ENCODE measurements around the gene TPSD1.
"Not testable (repeated sequence)": the region's sequence is repeated elsewhere in the genome, so short reads cannot be mapped to it uniquely, and the experiment has no call there.

The TPSD1 gene

GRCh38 chr16:1229476-1229875 is 26.4 kb upstream of the TPSD1 start:
- H3K4me3 ChIP-seq (ENCODE audit: insufficient read depth, low read depth, low read length, poor library complexity, severe bottlenecking); H3K27me3 ChIP-seq (replicated peaks; ENCODE audit: control insufficient read depth, insufficient read depth, low read length, poor library complexity, severe bottlenecking); H3K27ac ChIP-seq (ENCODE audit: insufficient read depth, low read length, poor library complexity, severe bottlenecking); H3K4me1 ChIP-seq (ENCODE audit: control insufficient read depth, insufficient read depth, low read length, poor library complexity, severe bottlenecking); H3K36me3 ChIP-seq (ENCODE audit: control insufficient read depth, insufficient read depth, low read length); DNase-seq; H3K9me3 ChIP-seq (ENCODE audit: control insufficient read depth, low read length): not testable (repeated sequence)

DNA sequence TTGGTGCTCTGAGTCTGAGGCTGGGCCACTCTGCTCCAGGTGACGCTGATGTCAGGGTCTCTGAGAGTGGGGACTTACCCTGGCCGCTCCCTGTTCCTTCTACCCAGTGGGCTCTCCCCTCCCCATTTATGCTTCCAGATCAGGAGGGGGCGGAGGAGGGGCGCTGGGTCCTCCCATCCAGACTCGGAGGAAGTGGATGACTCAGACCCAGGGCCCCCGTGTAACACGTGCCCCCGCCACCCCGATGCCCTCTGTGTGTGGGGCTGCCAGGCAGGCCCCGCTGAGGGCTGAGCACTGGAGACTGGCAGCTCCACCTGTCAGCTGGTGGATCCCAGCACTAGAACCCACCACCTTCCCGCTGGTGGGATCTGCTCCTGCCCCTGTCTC is 25.8 kb upstream of the TPSD1 start, which contains the start of gene TPSB2:
Gene TPSB2, minus strand, starts transcription at position 101 of the 387 bp plus-strand sequence. CDS start 233 bp downstream, outside the sequence.
- not testable (repeated sequence) for H3K27me3 ChIP-seq (replicated peaks; ENCODE audit: control insufficient read depth, insufficient read depth, low read length, poor library complexity, severe bottlenecking); H3K27ac ChIP-seq (ENCODE audit: insufficient read depth, low read length, poor library complexity, severe bottlenecking); H3K36me3 ChIP-seq (ENCODE audit: control insufficient read depth, insufficient read depth, low read length); DNase-seq; H3K4me1 ChIP-seq (ENCODE audit: control insufficient read depth, insufficient read depth, low read length, poor library complexity, severe bottlenecking); H3K4me3 ChIP-seq (ENCODE audit: insufficient read depth, low read depth, low read length, poor library complexity, severe bottlenecking); H3K9me3 ChIP-seq (ENCODE audit: control insufficient read depth, low read length)

DNA sequence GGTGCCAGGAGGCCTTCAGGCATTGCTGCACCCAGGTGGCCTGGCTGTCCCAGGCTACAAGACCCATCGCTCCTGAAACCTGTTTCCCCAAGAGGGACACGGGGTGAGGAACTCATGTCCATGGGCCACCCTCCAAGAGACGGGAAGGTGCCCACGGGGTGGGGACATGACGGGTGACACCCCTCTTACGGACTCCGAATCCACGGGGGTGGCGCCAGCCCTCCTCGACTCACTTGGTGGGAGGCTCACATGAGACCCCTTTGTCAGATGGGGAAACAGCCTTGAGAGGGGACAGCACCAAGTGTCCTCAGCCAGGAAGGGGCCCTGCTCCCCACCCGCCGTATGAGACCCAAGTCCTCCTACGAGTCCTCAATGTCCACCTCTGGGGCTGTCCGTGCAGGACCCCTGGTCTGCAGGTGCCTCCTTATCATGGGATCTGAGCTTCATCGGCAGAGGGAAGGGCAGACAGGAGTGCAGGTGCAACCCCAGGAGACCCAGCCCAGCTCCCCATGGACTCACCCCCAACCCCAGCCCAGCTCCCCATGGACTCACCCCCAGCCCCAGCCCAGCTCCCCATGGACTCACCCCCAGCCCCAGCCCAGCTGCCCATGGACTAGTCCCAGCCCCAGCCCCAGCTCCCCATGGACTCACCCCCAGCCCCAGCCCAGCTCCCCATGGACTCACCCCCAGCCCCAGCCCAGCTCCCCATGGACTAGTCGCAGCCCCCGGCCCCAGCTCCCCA is 25.2 kb upstream of the TPSD1 start:
- not testable (repeated sequence) for H3K36me3 ChIP-seq (ENCODE audit: control insufficient read depth, insufficient read depth, low read length); H3K27me3 ChIP-seq (replicated peaks; ENCODE audit: control insufficient read depth, insufficient read depth, low read length, poor library complexity, severe bottlenecking); H3K27ac ChIP-seq (ENCODE audit: insufficient read depth, low read length, poor library complexity, severe bottlenecking); H3K4me3 ChIP-seq (ENCODE audit: insufficient read depth, low read depth, low read length, poor library complexity, severe bottlenecking); H3K9me3 ChIP-seq (ENCODE audit: control insufficient read depth, low read length); H3K4me1 ChIP-seq (ENCODE audit: control insufficient read depth, insufficient read depth, low read length, poor library complexity, severe bottlenecking); DNase-seq

- not testable (repeated sequence) for H3K27me3 ChIP-seq (replicated peaks; ENCODE audit: control insufficient read depth, insufficient read depth, low read length, poor library complexity, severe bottlenecking); H3K36me3 ChIP-seq (ENCODE audit: control insufficient read depth, insufficient read depth, low read length); H3K4me1 ChIP-seq (ENCODE audit: control insufficient read depth, insufficient read depth, low read length, poor library complexity, severe bottlenecking); H3K9me3 ChIP-seq (ENCODE audit: control insufficient read depth, low read length); H3K27ac ChIP-seq (ENCODE audit: insufficient read depth, low read length, poor library complexity, severe bottlenecking); H3K4me3 ChIP-seq (ENCODE audit: insufficient read depth, low read depth, low read length, poor library complexity, severe bottlenecking); DNase-seq
Measured at GRCh38 chr16:1231301-1231700, 24.6 kb upstream of the TPSD1 start.

- not testable (repeated sequence) for H3K9me3 ChIP-seq (ENCODE audit: control insufficient read depth, low read length); H3K36me3 ChIP-seq (ENCODE audit: control insufficient read depth, insufficient read depth, low read length); H3K4me1 ChIP-seq (ENCODE audit: control insufficient read depth, insufficient read depth, low read length, poor library complexity, severe bottlenecking); DNase-seq; H3K27ac ChIP-seq (ENCODE audit: insufficient read depth, low read length, poor library complexity, severe bottlenecking); H3K27me3 ChIP-seq (replicated peaks; ENCODE audit: control insufficient read depth, insufficient read depth, low read length, poor library complexity, severe bottlenecking); H3K4me3 ChIP-seq (ENCODE audit: insufficient read depth, low read depth, low read length, poor library complexity, severe bottlenecking)
Measured at GRCh38 chr16:1232049-1232748, 23.7 kb upstream of the TPSD1 start.

DNA sequence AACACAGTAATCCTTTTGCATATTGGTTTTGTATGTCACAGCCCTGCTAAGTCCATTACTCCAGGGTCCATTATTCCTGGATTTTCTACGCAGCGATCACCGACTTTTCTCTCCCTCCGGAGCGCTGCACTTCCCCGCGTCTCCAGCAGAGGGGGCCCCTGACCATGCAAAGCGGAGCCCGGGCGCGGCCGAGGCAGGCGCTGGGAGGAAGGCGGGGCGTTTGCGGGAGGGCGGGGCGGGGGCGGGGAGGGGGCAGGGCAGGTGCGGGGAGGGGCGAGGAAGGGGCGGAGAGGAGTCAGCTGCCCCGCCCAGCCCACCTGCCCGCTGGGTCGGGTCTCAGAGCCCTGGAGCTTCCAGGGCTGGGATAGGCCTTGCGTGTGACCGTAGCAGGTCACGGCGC is 19.2 kb upstream of the TPSD1 start:
- H3K4me1 ChIP-seq (ENCODE audit: control insufficient read depth, insufficient read depth, low read length, poor library complexity, severe bottlenecking); DNase-seq; H3K27ac ChIP-seq (ENCODE audit: insufficient read depth, low read length, poor library complexity, severe bottlenecking); H3K9me3 ChIP-seq (ENCODE audit: control insufficient read depth, low read length); H3K4me3 ChIP-seq (ENCODE audit: insufficient read depth, low read depth, low read length, poor library complexity, severe bottlenecking); H3K27me3 ChIP-seq (replicated peaks; ENCODE audit: control insufficient read depth, insufficient read depth, low read length, poor library complexity, severe bottlenecking); H3K36me3 ChIP-seq (ENCODE audit: control insufficient read depth, insufficient read depth, low read length): not testable (repeated sequence)

DNA sequence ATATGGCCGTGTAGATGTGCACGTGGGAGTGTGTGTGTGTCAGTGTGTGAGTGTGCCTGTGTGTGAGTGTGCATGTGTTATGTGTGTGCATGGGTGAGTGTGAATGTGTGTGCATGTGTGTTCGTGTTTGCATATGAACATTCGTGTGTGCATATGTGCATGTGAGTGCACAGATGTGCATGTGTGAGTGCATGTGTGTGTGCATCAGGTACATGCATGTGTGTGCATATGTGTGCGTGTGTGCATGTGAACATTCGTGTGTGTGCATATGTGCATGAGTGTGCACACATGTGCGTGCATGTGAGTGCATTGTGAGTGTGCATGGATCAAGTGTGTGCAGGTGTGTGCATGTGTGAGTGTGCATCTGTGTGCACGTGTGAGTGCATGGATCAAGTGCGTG is 17.9 kb upstream of the TPSD1 start:
- no peaks in the 10 kb centered on the region for H3K9me3 ChIP-seq (ENCODE audit: control insufficient read depth, low read length)
- H3K27ac ChIP-seq (ENCODE audit: insufficient read depth, low read length, poor library complexity, severe bottlenecking), result no peak overlapping the region
- no peak for DNase-seq
- no peaks in the 10 kb centered on the region for H3K4me1 ChIP-seq (ENCODE audit: control insufficient read depth, insufficient read depth, low read length, poor library complexity, severe bottlenecking)
- no peaks in the 10 kb centered on the region for H3K27me3 ChIP-seq (replicated peaks; ENCODE audit: control insufficient read depth, insufficient read depth, low read length, poor library complexity, severe bottlenecking)
- H3K36me3 ChIP-seq (ENCODE audit: control insufficient read depth, insufficient read depth, low read length), result no peaks in the 10 kb centered on the region
- no peak overlapping the region for H3K4me3 ChIP-seq (ENCODE audit: insufficient read depth, low read depth, low read length, poor library complexity, severe bottlenecking)

DNA sequence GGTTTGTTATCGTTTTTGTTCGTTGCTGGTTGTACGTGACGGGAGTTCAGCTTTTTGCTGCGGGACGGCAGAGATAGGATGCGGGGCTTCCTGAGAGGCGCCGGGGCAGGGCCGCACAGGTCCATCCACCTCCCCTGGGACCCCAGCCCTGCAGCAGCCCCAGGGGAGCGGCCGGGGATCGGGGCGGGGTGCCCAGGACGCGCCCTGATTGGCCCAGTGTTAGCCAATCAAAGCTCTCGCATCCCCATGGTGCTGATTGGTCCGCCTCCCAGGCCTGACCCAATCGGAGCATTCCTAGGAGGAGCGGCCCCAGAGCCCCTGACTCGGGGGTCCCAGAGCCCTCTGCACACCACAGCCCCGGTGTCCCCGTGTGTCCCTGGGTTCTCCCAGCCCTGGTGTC is 17.0 kb upstream of the TPSD1 start:
- not testable (repeated sequence) for H3K4me3 ChIP-seq (ENCODE audit: insufficient read depth, low read depth, low read length, poor library complexity, severe bottlenecking); H3K4me1 ChIP-seq (ENCODE audit: control insufficient read depth, insufficient read depth, low read length, poor library complexity, severe bottlenecking)

DNA sequence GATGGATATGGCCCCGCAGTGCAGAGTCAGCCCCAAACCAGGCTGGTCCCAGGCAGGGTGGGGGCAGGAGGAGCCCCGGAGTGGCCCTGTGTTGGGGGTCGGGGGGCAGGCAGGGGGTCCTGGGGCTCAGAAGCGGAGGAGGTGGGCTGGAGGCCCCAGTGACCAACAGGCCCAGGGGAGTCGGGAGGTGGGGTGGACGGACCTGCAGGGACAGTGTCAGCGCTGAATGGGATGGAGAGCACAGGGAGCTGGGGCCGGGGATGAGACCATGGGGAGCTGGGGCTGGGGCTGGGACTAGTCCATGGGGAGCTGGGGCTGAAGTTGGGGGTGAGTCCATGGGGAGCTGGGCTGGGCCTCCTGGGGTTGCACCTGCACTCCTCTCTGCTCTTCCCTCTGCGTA is 16.3 kb upstream of the TPSD1 start:
- not testable (repeated sequence) for H3K27me3 ChIP-seq (replicated peaks; ENCODE audit: control insufficient read depth, insufficient read depth, low read length, poor library complexity, severe bottlenecking); H3K36me3 ChIP-seq (ENCODE audit: control insufficient read depth, insufficient read depth, low read length); H3K4me1 ChIP-seq (ENCODE audit: control insufficient read depth, insufficient read depth, low read length, poor library complexity, severe bottlenecking); DNase-seq; H3K27ac ChIP-seq (ENCODE audit: insufficient read depth, low read length, poor library complexity, severe bottlenecking); H3K4me3 ChIP-seq (ENCODE audit: insufficient read depth, low read depth, low read length, poor library complexity, severe bottlenecking); H3K9me3 ChIP-seq (ENCODE audit: control insufficient read depth, low read length)

More for the DNA sequence above, 17.0 kb upstream of the TPSD1 start:
- DNase-seq; H3K36me3 ChIP-seq (ENCODE audit: control insufficient read depth, insufficient read depth, low read length); H3K27me3 ChIP-seq (replicated peaks; ENCODE audit: control insufficient read depth, insufficient read depth, low read length, poor library complexity, severe bottlenecking); H3K27ac ChIP-seq (ENCODE audit: insufficient read depth, low read length, poor library complexity, severe bottlenecking); H3K9me3 ChIP-seq (ENCODE audit: control insufficient read depth, low read length): not testable (repeated sequence)

- not testable (repeated sequence) for H3K9me3 ChIP-seq (ENCODE audit: control insufficient read depth, low read length); H3K27me3 ChIP-seq (replicated peaks; ENCODE audit: control insufficient read depth, insufficient read depth, low read length, poor library complexity, severe bottlenecking); DNase-seq; H3K4me1 ChIP-seq (ENCODE audit: control insufficient read depth, insufficient read depth, low read length, poor library complexity, severe bottlenecking); H3K27ac ChIP-seq (ENCODE audit: insufficient read depth, low read length, poor library complexity, severe bottlenecking); H3K36me3 ChIP-seq (ENCODE audit: control insufficient read depth, insufficient read depth, low read length); H3K4me3 ChIP-seq (ENCODE audit: insufficient read depth, low read depth, low read length, poor library complexity, severe bottlenecking)
Measured at GRCh38 chr16:1240436-1240835, 15.4 kb upstream of the TPSD1 start, which contains the start of gene TPSAB1. TSS of gene TPSAB1 (plus strand) at chr16:1240705. CDS start at chr16:1240939, 234 bp downstream.

All from effector memory CD4-positive, alpha-beta T cell (primary cell).